Left ventricle myocardium inferior (tissue), 1 donor: Measurements from ENCODE around the gene SLC7A9. TPM values are rescaled to one million over a fixed set of nuclear protein-coding genes. Genes with fewer than 3 reads are reported as not detected.

Experiments used
- DNase-seq: peaks from one replicate; pipeline ENCODE4 v3.0.0-alpha.2; 2020
- H3K27ac ChIP-seq: fragments of 200-600 bp; replicated peaks from 2 replicates; pipeline ENCODE4 v1.8.0; 2021
- H3K27me3 ChIP-seq: fragments of 200-600 bp; 2 replicates; pipeline ENCODE4 v1.8.0; 2021; ENCODE audit warnings: low read depth
- H3K36me3 ChIP-seq: fragments of 200-600 bp; 2 replicates; pipeline ENCODE4 v1.8.0; 2021
- H3K4me1 ChIP-seq: fragments of 200-600 bp; 2 replicates; pipeline ENCODE4 v1.8.0; 2021
- H3K4me3 ChIP-seq: fragments of 200-600 bp; 2 replicates; pipeline ENCODE4 v1.8.0; 2021; ENCODE audit warnings: mild to moderate bottlenecking, moderate library complexity
- H3K9me3 ChIP-seq: fragments of 200-600 bp; replicated peaks from 2 replicates; pipeline ENCODE4 v1.8.0; 2021
- intact Hi-C: fragments of 100-400 bp; cut with micrococcal nuclease; formaldehyde crosslinking; loops from one replicate; pipeline ENCODE4 v1.11.0; 2022
- long read RNA-seq: library from polyadenylated mRNA; unstranded; transcript quantifications from one replicate; pipeline ENCODE4 v2.0.0, GENCODE V29; 2021
- total RNA-seq: library from RNA; stranded (reverse); fragmentation: NEBNext Ultra II Directional; extraction: Animal tissue kit (Norgen Biotek cat#: 25700); gene quantifications from one replicate; pipeline ENCODE4 v1.2.1, GENCODE V29; 2021
- TF ChIP-seq, protein P1 (sequence below): fragments of 200-600 bp; IDR thresholded peaks from 2 replicates; pipeline ENCODE4 v1.8.0; 2021; ENCODE audit warnings: antibody characterized with exemption, mild to moderate bottlenecking, borderline replicate concordance
- donor health status: DM: no; HTN: yes; CAD: no; lungs with severe emphysema.

SLC7A9 gene
- total RNA-seq, result not detected
- long read RNA-seq, partial matches to known transcripts, result 0 of 1 reads
- long read RNA-seq, other reads (novel, unspliced or antisense), result 1 of 1 reads

DNA sequence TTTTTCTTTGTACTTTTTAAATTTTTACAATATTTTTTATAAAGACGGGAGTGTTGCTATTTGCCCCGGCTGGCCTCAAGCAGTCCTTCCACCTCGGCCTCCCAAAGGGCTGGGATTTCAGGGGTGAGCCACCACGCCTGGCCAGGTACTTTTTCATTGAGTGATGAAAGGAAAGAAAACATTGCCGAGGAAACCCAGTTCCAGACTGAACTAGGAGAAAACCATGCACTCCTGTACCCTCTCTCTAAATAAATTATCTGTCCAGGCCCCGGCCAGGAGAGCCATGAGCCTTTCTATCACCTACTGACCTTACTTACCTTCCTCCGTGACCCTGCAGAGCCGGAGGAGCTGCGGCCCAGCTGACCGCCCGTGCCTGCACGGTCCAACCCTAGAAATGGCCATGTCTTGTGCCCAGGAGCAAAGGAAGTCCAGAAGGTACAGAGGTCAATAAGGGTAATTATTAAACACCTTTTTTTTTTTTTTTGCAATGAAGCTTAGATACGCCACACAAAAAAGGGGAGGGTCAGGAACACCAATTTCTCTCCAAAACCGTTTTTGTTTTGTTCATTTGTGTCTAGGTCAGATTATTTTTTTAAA is at the start of gene SLC7A9:
Gene SLC7A9 (minus strand): TSS at position 399 of the 597 bp plus-strand sequence. CDS start 1,233 bp downstream, outside the sequence.
- Histone ChIP-seq H3K36me3 (no peaks in the 10 kb centered on the region), H3K4me1 (no peaks in the 10 kb centered on the region), H3K9me3 (no peaks in the 10 kb centered on the region), H3K27me3 (no peaks in the 10 kb centered on the region), H3K27ac (no peak within 1 kb of the TSS), H3K4me3 (no peak within 1 kb of the TSS)
- intact Hi-C loops, result no loop called here
- TF ChIP-seq, protein P1, sequence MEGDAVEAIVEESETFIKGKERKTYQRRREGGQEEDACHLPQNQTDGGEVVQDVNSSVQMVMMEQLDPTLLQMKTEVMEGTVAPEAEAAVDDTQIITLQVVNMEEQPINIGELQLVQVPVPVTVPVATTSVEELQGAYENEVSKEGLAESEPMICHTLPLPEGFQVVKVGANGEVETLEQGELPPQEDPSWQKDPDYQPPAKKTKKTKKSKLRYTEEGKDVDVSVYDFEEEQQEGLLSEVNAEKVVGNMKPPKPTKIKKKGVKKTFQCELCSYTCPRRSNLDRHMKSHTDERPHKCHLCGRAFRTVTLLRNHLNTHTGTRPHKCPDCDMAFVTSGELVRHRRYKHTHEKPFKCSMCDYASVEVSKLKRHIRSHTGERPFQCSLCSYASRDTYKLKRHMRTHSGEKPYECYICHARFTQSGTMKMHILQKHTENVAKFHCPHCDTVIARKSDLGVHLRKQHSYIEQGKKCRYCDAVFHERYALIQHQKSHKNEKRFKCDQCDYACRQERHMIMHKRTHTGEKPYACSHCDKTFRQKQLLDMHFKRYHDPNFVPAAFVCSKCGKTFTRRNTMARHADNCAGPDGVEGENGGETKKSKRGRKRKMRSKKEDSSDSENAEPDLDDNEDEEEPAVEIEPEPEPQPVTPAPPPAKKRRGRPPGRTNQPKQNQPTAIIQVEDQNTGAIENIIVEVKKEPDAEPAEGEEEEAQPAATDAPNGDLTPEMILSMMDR, result no peak
- no peak for DNase-seq

- Histone ChIP-seq H3K4me1 (no peaks in the 10 kb centered on the region), H3K27ac (no peak overlapping the region), H3K27me3 (no peaks in the 10 kb centered on the region), H3K36me3 (peaks cover 79% of the 10 kb centered on the region), H3K4me3 (no peak overlapping the region), H3K9me3 (no peaks in the 10 kb centered on the region)
- TF ChIP-seq, protein P1, result no peak
- intact Hi-C loops, result no loop called here
- no peak for DNase-seq
These were observed 49.8 kb upstream of the SLC7A9 start for GRCh38 chr19:32919365-32919764.

DNA sequence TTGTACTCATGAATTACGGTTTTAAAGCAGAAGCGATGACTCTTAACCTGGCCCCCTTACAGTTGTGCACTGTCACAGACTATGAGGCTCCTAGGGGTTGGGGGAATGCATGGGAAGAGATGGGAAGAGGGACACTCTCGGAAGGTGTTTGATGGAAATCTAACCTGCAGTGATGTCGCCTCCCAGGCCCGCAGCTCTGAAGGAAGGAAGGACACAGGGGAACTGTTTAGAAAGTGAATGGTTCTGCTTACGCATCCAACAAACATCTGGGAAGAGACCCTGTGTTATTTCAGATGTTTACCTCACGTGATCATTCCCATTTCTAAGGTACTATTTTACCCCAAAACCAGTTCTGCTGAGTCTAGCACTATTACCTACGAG is 48.0 kb upstream of the SLC7A9 start:
- TF ChIP-seq, protein P1, result no peak
- intact Hi-C loops, result no loop called here
- no peak overlapping the region for H3K4me3 ChIP-seq
- H3K36me3 ChIP-seq, result peaks cover 70% of the 10 kb centered on the region
- H3K9me3 ChIP-seq, result no peaks in the 10 kb centered on the region
- no peaks in the 10 kb centered on the region for H3K27me3 ChIP-seq
- no peaks in the 10 kb centered on the region for H3K4me1 ChIP-seq
- no peak overlapping the region for H3K27ac ChIP-seq
- no peak for DNase-seq

- Histone ChIP-seq H3K27ac (no peak overlapping the region), H3K36me3 (peaks cover 70% of the 10 kb centered on the region), H3K27me3 (no peaks in the 10 kb centered on the region), H3K4me3 (no peak overlapping the region), H3K4me1 (no peaks in the 10 kb centered on the region), H3K9me3 (no peaks in the 10 kb centered on the region)
- no peak for DNase-seq
- intact Hi-C loops, result no loop called here
- TF ChIP-seq, protein P1, result no peak
These were observed 47.5 kb upstream of the SLC7A9 start for GRCh38 chr19:32916969-32917615.

- intact Hi-C loops, result no loop called here
- no peak overlapping the region for H3K27ac ChIP-seq
- TF ChIP-seq, protein P1, result no peak
- H3K36me3 ChIP-seq, result peaks cover 72% of the 10 kb centered on the region
- no peak for DNase-seq
- H3K4me1 ChIP-seq, result no peaks in the 10 kb centered on the region
- no peak overlapping the region for H3K4me3 ChIP-seq
- no peaks in the 10 kb centered on the region for H3K27me3 ChIP-seq
- H3K9me3 ChIP-seq, result no peaks in the 10 kb centered on the region
These were observed 45.5 kb upstream of the SLC7A9 start for GRCh38 chr19:32914879-32915660.
